DND-41 (cell line): ENCODE results near the gene SERPINB11.

ENCODE experiments used
- EZH2 ChIP-seq: IDR thresholded peaks from 3 replicates; pipeline ENCODE4 v1.6.1; 2012; ENCODE audit warnings: borderline replicate concordance, low read depth, mild to moderate bottlenecking, moderate library complexity, low read length, inconsistent platforms; ENCODE audit not compliant: severe bottlenecking
- TF ChIP-seq, protein P1 (sequence below): IDR thresholded peaks from 2 replicates; pipeline ENCODE4 v1.5.1; 2012; ENCODE audit warnings: borderline replicate concordance, low read length, moderate library complexity, mild to moderate bottlenecking; ENCODE audit not compliant: poor library complexity, severe bottlenecking; ENCODE audit errors: extremely low read depth

DNA sequence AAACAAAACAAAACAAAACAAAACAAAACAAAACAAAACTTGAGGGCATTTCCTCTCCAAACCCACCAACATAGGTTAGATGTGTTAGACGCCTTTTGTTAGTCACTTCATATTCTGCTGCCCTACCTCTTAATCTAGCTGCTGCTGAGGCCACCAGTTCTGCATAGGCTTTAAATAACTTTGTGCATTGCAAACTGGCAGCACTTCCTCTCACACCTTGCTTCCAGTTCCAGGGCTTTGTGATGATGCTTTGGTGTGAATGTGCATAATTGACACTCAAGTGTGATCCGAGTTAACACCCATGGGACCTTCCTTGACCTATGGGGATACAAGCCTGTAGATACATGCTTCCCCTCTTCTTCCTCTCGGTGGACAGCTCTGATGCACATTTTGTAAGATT, 2.3 kb upstream of the SERPINB11 start:
- TF ChIP-seq, protein P1, sequence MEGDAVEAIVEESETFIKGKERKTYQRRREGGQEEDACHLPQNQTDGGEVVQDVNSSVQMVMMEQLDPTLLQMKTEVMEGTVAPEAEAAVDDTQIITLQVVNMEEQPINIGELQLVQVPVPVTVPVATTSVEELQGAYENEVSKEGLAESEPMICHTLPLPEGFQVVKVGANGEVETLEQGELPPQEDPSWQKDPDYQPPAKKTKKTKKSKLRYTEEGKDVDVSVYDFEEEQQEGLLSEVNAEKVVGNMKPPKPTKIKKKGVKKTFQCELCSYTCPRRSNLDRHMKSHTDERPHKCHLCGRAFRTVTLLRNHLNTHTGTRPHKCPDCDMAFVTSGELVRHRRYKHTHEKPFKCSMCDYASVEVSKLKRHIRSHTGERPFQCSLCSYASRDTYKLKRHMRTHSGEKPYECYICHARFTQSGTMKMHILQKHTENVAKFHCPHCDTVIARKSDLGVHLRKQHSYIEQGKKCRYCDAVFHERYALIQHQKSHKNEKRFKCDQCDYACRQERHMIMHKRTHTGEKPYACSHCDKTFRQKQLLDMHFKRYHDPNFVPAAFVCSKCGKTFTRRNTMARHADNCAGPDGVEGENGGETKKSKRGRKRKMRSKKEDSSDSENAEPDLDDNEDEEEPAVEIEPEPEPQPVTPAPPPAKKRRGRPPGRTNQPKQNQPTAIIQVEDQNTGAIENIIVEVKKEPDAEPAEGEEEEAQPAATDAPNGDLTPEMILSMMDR: no peak
- TF ChIP-seq EZH2: no peak
